HG02798 (cell line): Measurements from ENCODE around the gene HPCAL1.

Experiments used
- ATAC-seq: cut with Tn5 transposase; IDR thresholded peaks from one replicate; pipeline ENCODE4 v1.9.1; 2021; ENCODE audit warnings: mild to moderate bottlenecking; ENCODE audit not compliant: unreplicated experiment, poor library complexity

The HPCAL1 gene

GRCh38 chr2:10413503-10413902 is 110.8 kb downstream of the HPCAL1 start:
- ATAC-seq: no peak

GRCh38 chr2:10413991-10414451 is 111.3 kb downstream of the HPCAL1 start:
- ATAC-seq: no peak

GRCh38 chr2:10414591-10414990 is 111.9 kb downstream of the HPCAL1 start:
- no peak for ATAC-seq

- ATAC-seq: no peak
Measured at GRCh38 chr2:10415048-10415447, 112.3 kb downstream of the HPCAL1 start.

GRCh38 chr2:10415640-10416039 is 112.9 kb downstream of the HPCAL1 start:
- no peak for ATAC-seq

GRCh38 chr2:10417551-10418335 is 115.0 kb downstream of the HPCAL1 start:
- no peak for ATAC-seq

- ATAC-seq: no peak
Measured at GRCh38 chr2:10419553-10420257, 117.0 kb downstream of the HPCAL1 start.

GRCh38 chr2:10422251-10422650 is 119.5 kb downstream of the HPCAL1 start:
- ATAC-seq: no peak

- ATAC-seq: no peak
Measured at GRCh38 chr2:10422732-10423399, 120.2 kb downstream of the HPCAL1 start.

GRCh38 chr2:10423400-10423774 is 120.7 kb downstream of the HPCAL1 start:
- no peak for ATAC-seq

- ATAC-seq: no peak
Measured at GRCh38 chr2:10424051-10424450, 121.3 kb downstream of the HPCAL1 start.

GRCh38 chr2:10424916-10425505 is 122.3 kb downstream of the HPCAL1 start:
- ATAC-seq: no peak

GRCh38 chr2:10425699-10426098 is 123.0 kb downstream of the HPCAL1 start:
- ATAC-seq: no peak

GRCh38 chr2:10426726-10427617 is 124.3 kb downstream of the HPCAL1 start:
- ATAC-seq: no peak

GRCh38 chr2:10427618-10427949 is 124.9 kb downstream of the HPCAL1 start:
- no peak for ATAC-seq

GRCh38 chr2:10428355-10428754 is 125.7 kb downstream of the HPCAL1 start:
- no peak for ATAC-seq

GRCh38 chr2:10428924-10429323 is 126.2 kb downstream of the HPCAL1 start:
- no peak for ATAC-seq

GRCh38 chr2:10430886-10431622 is 128.3 kb downstream of the HPCAL1 start:
- no peak for ATAC-seq

- ATAC-seq: no peak
Measured at GRCh38 chr2:10431797-10432196, 129.1 kb downstream of the HPCAL1 start.
